Activated CD4-positive, alpha-beta T cell treated with anti-CD3 and anti-CD28 coated beads, Interleukin-2, amount 50 U/mL, for 1 hour (primary cell): Measurements from ENCODE around the gene UFC1.

Experiments used
- DNase-seq: peaks from one replicate; pipeline ENCODE4 v3.0.0-alpha.2; 2020

Gene UFC1

DNA sequence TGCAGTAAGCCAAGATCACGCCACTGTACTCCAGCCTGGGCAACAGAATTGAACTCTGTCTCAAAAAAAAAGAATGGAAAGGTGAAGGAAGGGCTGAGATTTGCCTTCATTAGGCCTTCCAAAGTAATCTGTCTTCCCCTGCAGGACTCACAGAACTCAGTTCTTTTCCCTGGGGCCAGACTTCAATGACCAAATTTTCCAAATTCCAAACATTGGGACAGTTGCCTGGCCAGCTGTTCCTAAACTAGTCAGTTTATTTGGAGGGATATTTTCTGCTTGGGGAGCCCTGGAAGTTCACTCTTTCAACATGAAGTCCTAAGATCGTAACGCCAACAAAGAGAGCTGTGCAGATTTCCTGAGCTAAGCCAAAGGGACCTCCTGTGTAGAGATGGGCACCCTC is 15.9 kb upstream of the UFC1 start:
- DNase-seq = no peak

DNA sequence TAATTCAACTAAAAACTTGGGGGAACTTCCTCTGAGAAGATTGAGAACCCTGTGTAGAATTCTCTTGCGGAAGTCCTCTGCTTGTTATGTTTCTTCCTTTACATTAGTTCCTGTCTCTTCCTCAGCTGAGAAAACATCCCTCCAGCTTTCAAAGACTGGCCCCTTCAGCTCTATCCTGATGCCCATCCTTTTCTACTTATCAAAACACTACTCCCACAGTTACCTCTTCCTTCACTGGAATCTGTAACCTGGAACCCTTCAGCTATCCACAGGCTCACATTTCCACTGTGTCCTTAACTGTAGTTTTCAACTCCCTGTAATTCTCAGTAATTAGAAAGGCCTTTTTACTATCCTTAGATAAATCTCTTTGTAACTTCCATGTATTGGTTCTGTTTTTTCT is 15.3 kb upstream of the UFC1 start:
- DNase-seq = no peak

GRCh38 chr1:161139766-161140165 is 14.0 kb upstream of the UFC1 start:
- peak; percentile 45 for DNase-seq

GRCh38 chr1:161140755-161141400 is 12.9 kb upstream of the UFC1 start:
- no peak for DNase-seq

DNA sequence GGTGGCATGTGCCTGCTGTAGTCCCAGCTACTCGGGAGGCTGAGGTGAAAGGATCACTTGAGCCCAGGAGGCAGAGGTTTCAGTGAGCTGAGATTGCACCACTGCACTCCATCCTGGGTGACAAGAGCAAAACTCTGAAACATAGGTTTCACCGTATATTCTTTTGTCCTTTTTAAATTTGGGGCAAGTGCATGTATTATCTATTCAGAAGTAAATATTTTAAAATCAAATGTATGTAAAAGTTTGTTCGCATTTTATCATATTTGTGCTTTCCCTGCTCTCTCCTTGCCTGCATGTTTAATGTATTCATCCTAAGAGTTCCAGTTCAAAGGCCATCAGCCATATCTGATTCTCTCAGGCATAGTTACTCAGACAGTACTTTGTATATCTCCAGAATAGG is 7.9 kb upstream of the UFC1 start:
- no peak for DNase-seq

- DNase-seq = no peak
Measured at GRCh38 chr1:161153176-161153575, 602 bp upstream of the UFC1 start.

- no peak for DNase-seq
Measured at GRCh38 chr1:161157867-161158266, 4.1 kb downstream of the UFC1 start.

GRCh38 chr1:161158316-161159010 is 4.7 kb downstream of the UFC1 start:
- no peak for DNase-seq

GRCh38 chr1:161159087-161159912 is 5.5 kb downstream of the UFC1 start, which contains the start of gene USP21:
Gene USP21, plus strand, starts transcription at chr1:161159500. Its CDS starts 1,141 bp downstream, at chr1:161160641.
- DNase-seq = peak; percentile 90

DNA sequence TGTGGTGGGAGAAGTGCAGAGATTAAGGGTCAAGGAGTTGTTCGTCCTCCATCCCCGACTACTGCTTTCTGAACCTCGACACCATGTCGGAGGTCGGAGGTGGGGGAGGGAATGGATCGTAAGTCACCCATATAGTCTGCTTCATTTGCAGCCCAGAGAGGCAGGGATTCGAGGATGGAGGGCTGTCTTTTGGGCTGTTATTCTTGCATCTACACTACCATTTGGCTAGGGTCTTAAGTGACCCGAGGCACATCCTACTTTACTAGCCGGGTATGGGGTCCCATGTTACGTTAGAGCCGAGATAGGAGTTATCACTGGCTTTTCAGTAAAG is 6.1 kb downstream of the UFC1 start:
- no peak for DNase-seq

- no peak for DNase-seq
Measured at GRCh38 chr1:161160671-161161145, 6.9 kb downstream of the UFC1 start.

GRCh38 chr1:161161652-161162051 is 7.9 kb downstream of the UFC1 start:
- DNase-seq = no peak

DNA sequence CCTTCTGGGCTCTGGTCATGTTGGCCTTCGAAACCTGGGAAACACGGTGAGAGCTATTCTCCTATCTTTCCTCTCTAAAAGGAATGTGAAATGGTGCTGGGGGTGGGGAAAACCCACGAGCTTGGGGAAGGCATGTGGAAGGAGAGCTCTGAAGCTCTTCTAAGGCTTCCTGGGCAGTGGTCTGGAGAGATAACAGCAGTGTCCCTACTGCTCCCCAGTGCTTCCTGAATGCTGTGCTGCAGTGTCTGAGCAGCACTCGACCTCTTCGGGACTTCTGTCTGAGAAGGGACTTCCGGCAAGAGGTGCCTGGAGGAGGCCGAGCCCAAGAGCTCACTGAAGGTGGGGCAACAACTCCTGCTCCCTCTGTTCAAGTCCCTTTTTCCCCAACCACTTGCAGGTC is 8.3 kb downstream of the UFC1 start:
- DNase-seq = no peak

DNA sequence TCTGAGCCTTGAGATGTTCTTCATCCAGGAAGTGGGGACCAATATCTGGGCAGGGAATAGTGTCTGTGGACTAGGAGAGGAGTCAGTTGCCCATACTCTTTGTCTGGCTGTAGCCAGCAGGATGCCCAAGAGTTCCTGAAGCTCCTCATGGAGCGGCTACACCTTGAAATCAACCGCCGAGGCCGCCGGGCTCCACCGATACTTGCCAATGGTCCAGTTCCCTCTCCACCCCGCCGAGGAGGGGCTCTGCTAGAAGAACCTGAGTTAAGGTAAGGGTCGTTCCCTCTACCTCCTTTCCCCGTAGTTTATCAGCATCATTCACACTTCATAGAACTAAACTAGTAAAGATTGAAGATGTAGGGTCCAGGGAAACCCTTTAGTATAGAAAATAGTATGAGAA is 9.0 kb downstream of the UFC1 start:
- no peak for DNase-seq

- DNase-seq = no peak
Measured at GRCh38 chr1:161163793-161164192, 10.0 kb downstream of the UFC1 start.

DNA sequence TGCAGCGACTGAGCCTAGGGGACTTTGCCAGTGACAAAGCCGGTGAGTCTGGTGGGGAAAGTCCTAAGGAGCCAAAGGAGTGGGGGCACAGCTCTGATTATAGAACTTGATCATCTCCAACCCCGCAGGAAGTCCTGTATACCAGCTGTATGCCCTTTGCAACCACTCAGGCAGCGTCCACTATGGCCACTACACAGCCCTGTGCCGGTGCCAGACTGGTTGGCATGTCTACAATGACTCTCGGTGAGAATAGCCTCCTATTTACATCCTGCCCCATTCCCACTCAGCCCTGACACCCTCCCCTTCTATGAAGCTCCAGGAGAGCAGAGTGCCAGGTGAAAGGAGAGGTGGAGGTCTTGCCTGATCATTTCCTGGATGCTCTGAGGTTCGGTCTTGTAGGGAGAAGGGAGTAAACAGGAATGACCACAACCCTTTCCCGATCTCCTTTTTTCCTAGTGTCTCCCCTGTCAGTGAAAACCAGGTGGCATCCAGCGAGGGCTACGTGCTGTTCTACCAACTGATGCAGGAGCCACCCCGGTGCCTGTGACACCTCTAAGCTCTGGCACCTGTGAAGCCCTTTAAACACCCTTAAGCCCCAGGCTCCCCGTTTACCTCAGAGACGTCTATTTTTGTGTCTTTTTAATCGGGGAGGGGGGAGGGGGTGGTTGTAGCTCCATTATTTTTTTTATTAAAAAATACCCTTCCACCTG is 11.3 kb downstream of the UFC1 start:
- no peak for DNase-seq

GRCh38 chr1:161165742-161166668 is 12.2 kb downstream of the UFC1 start, which contains the start of gene PPOX:
Gene PPOX, plus strand, starts transcription at chr1:161166426. Its CDS starts 422 bp downstream, at chr1:161166848.
- peak; percentile 89 for DNase-seq

DNA sequence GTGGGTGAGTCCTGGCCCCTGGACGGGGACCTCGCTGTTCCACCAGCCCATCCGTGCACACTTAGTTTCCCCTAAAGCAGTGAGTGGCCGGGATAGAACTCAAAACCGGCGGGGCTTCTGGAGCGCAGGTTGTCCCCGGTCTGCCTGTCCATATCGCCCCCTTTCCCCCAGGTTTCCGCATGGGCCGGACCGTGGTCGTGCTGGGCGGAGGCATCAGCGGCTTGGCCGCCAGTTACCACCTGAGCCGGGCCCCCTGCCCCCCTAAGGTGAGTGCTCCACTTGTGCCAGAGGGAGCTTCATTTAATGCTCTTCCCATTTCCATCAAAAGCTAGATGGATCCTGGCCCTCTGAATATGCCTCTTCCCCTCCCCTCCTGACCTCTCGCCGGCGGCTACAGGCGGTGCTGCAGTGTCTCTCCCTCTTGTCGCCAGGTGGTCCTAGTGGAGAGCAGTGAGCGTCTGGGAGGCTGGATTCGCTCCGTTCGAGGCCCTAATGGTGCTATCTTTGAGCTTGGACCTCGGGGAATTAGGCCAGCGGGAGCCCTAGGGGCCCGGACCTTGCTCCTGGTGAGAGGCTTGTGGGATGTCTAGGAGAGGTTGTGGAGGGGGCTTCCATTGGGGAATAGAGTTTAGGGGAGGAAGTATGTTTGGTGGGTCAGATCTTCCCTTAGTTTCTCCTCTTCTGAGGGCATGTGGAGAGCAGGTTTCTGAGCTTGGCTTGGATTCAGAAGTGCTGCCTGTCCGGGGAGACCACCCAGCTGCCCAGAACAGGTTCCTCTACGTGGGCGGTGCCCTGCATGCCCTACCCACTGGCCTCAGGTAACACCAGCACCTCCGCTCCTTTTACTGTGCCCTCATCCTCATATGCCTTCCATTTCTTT is 13.1 kb downstream of the UFC1 start:
- DNase-seq = no peak

DNA sequence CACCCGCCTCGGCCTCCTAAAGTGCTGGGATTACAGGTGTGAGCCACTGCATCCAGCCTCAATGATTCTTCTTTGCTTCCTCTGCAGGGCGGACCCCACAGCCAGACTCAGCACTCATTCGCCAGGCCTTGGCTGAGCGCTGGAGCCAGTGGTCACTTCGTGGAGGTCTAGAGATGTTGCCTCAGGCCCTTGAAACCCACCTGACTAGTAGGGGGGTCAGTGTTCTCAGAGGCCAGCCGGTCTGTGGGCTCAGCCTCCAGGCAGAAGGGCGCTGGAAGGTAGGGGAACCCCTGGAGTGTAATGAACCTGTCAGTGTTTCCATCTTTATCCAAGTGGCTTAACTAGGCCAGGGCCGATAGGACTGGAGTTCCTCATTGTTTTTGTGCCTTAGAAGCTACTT is 15.1 kb downstream of the UFC1 start:
- DNase-seq = no peak

DNA sequence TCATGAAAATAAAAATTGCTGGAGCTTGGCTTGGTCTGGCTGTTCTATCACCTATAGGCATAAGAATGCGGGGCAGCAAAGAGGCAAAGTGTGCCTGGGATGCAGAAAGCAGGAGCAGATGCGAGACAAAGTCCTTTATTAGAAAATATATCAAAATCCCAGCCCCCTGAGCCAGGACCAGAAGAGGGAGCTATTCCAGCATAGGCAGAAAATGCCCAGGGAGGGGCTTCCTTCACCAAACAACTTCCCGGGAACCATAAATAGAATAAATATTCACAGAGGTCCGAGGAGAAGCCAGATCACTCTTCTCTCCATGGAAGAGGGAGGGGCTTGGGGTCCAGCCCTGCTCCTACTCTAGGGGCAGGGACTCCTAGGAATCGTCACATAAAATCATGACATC is 17.4 kb downstream of the UFC1 start:
- DNase-seq = no peak

- no peak for DNase-seq
Measured at GRCh38 chr1:161171696-161172095, 17.9 kb downstream of the UFC1 start.
